Islet of Langerhans (tissue), 1 donor: ENCODE data around the gene ATRN.

Experiments used
- FAIRE-seq: peaks from one replicate; lab custom pipeline; 2011; peaks lifted over from hg19 to GRCh38; lab: Jason Lieb, UNC

The ATRN gene

DNA sequence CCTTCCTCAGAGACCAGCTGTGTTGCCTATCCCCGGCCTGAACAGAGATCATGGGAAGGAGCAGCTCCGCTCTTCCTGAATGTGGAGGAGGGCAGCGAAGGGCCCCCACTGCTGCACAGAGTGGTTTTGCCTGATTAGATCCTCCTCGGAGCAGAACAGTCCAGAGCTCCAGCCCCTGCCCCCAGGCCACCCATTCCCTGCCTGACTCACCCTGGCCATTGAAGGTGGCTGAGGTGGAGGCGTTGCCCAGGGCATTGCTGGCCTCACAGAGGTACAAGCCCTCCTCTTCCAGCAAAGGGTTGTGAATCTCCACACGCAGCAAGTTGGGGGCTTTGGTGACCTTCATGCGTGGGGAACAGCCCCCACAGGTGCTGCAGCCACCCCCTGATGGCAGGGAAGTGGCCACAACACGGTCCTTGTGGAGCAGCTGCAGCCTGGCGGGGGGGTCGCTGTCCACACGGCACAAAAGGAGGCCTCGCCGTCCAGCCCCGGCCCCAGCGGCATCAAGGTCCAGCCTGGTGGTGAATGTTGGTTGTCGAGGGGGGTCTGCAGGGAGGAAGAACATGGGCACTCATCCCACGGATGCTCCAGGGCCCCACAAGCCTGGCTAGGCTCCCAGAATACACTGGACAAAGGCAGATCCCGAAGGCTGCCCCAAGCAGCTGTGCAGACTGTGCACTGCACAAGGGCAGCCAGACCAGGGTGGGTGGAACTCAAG, 226.9 kb downstream of the ATRN start:
- no peak for FAIRE-seq

DNA sequence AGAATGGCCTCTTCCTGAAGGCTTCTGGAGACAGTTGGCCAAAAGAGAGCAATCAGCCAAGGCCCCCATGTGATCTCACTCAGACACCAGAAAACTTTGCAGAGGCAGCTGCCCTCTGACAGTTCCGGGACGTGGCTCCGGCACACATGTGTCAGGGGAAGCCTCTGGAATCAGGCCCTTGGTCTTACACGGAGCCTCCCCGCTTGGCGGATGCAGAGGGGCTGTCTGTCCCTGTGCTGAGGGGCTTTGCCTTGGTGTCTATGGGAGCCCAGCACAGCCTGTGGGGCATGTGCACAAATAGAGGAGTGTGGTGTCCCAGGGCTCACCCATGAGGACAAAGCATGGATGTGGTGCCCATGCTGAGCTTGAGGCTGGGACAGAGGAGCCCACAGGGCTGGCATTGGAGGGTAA, 227.8 kb downstream of the ATRN start:
- no peak for FAIRE-seq

DNA sequence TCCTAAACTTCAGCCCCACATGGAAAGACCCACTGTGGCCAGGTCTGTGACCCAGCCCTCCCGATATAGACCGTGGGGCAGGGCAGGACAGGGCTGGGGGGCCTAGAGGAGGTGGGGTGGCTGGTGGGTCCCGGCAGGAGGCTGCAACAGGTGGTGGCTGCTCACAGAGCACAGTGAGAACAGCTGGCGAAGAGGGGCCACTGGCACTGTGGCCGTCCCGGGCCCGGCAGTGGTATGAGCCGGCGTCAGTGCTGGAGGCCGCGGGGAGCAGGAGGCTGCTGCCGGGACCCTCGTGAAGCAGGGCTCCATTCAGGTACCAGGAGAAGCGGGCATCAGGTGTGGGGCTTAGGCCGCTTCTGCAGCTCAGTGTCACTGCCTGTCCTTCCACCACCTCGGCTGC, 228.2 kb downstream of the ATRN start:
- no peak for FAIRE-seq
